ENCODE measurements around the gene PCGF5. TPM values are rescaled to one million over a fixed set of nuclear protein-coding genes. Genes with fewer than 3 reads are reported as not detected.

Gene PCGF5
- total RNA-seq, 1 experiment from 2014 or later, result 17.3 TPM

- CTCF ChIA-PET, result no interaction called here
- POLR2A ChIA-PET (ENCODE audit: low non-redundant PET), result no interaction called here
- H3K27ac ChIP-seq (ENCODE audit: low read depth, low read length, poor library complexity, severe bottlenecking), result no peak overlapping the region
- BruUV-seq (replicated peaks), result no TSS peak
- H3K27me3 ChIP-seq (replicated peaks; ENCODE audit: insufficient read depth, low read depth, low read length, poor library complexity), result peaks cover 6% of the 10 kb centered on the region
- intact Hi-C loops (cut with micrococcal nuclease; ENCODE audit: unreplicated experiment), result no loop called here
- H3K4me1 ChIP-seq (ENCODE audit: insufficient read depth, low read length, poor library complexity, severe bottlenecking), result no peaks in the 10 kb centered on the region
- DNase-seq (ENCODE audit: low spot score), result no peak
- H3K4me3 ChIP-seq (ENCODE audit: low read depth, low read length, poor library complexity, severe bottlenecking), result no peak overlapping the region
- TF ChIP-seq CTCF (conservative IDR thresholded peaks at IDR 0.05; ENCODE audit: low read depth, low read length) (no peak), EZH2 (IDR thresholded peaks at IDR 0.05; ENCODE audit: borderline replicate concordance, low read depth, low read length, poor library complexity, severe bottlenecking) (no peak)
- no peaks in the 10 kb centered on the region for H3K36me3 ChIP-seq (ENCODE audit: insufficient read depth, low read length, poor library complexity, severe bottlenecking)
- H3K9me3 ChIP-seq (ENCODE audit: low read depth, low read length, poor library complexity, severe bottlenecking), result no peaks in the 10 kb centered on the region
These were observed 30.0 kb upstream of the PCGF5 start for GRCh38 chr10:91190388-91190870.

GRCh38 chr10:91190876-91191583, 29.4 kb upstream of the PCGF5 start:
- no peak overlapping the region for H3K4me3 ChIP-seq (ENCODE audit: low read depth, low read length, poor library complexity, severe bottlenecking)
- H3K9me3 ChIP-seq (ENCODE audit: low read depth, low read length, poor library complexity, severe bottlenecking), result no peaks in the 10 kb centered on the region
- H3K4me1 ChIP-seq (ENCODE audit: insufficient read depth, low read length, poor library complexity, severe bottlenecking), result no peaks in the 10 kb centered on the region
- DNase-seq (ENCODE audit: low spot score), result no peak
- H3K27ac ChIP-seq (ENCODE audit: low read depth, low read length, poor library complexity, severe bottlenecking), result no peak overlapping the region
- ChIA-PET POLR2A (ENCODE audit: low non-redundant PET) (no interaction called here), CTCF (interaction anchor here (0.6 kb wide), 1 partner anchor 29 kb away, joined by 5 read pairs; no protein-coding TSS in a partner anchor)
- peaks cover 6% of the 10 kb centered on the region for H3K27me3 ChIP-seq (replicated peaks; ENCODE audit: insufficient read depth, low read depth, low read length, poor library complexity)
- TF ChIP-seq CTCF (conservative IDR thresholded peaks at IDR 0.05; ENCODE audit: low read depth, low read length) (no peak), EZH2 (IDR thresholded peaks at IDR 0.05; ENCODE audit: borderline replicate concordance, low read depth, low read length, poor library complexity, severe bottlenecking) (no peak)
- no TSS peak for BruUV-seq (replicated peaks)
- H3K36me3 ChIP-seq (ENCODE audit: insufficient read depth, low read length, poor library complexity, severe bottlenecking), result no peaks in the 10 kb centered on the region
- intact Hi-C loops (cut with micrococcal nuclease; ENCODE audit: unreplicated experiment), result no loop called here

GRCh38 chr10:91191584-91191919, 28.9 kb upstream of the PCGF5 start:
- Histone ChIP-seq H3K27me3 (replicated peaks; ENCODE audit: insufficient read depth, low read depth, low read length, poor library complexity) (peaks cover 6% of the 10 kb centered on the region), H3K4me3 (ENCODE audit: low read depth, low read length, poor library complexity, severe bottlenecking) (no peak overlapping the region), H3K9me3 (ENCODE audit: low read depth, low read length, poor library complexity, severe bottlenecking) (no peaks in the 10 kb centered on the region), H3K27ac (ENCODE audit: low read depth, low read length, poor library complexity, severe bottlenecking) (no peak overlapping the region), H3K4me1 (ENCODE audit: insufficient read depth, low read length, poor library complexity, severe bottlenecking) (no peaks in the 10 kb centered on the region), H3K36me3 (ENCODE audit: insufficient read depth, low read length, poor library complexity, severe bottlenecking) (no peaks in the 10 kb centered on the region)
- intact Hi-C loops (cut with micrococcal nuclease; ENCODE audit: unreplicated experiment), result no loop called here
- POLR2A ChIA-PET (ENCODE audit: low non-redundant PET), result no interaction called here
- no peak for TF ChIP-seq EZH2 (IDR thresholded peaks at IDR 0.05; ENCODE audit: borderline replicate concordance, low read depth, low read length, poor library complexity, severe bottlenecking)
- TF ChIP-seq CTCF (conservative IDR thresholded peaks at IDR 0.05; ENCODE audit: low read depth, low read length), result no peak
- DNase-seq (ENCODE audit: low spot score), result no peak
- no TSS peak for BruUV-seq (replicated peaks)
- CTCF ChIA-PET, result interaction anchor here (0.6 kb wide), 1 partner anchor 30 kb away, joined by 5 read pairs; no protein-coding TSS in a partner anchor

Measured in A673 (cell line).